GM19455 (cell line): Measurements from ENCODE around the gene TTC13.

Experiments
- ATAC-seq: cut with Tn5 transposase; IDR thresholded peaks from one replicate; pipeline ENCODE4 v1.9.1; 2021; ENCODE audit not compliant: unreplicated experiment

The TTC13 gene

GRCh38 chr1:230857822-230858221, 120.8 kb downstream of the TTC13 start:
- no peak for ATAC-seq

- ATAC-seq, result no peak
Observed at GRCh38 chr1:230857077-230857476, 121.6 kb downstream of the TTC13 start.
